Hematopoietic multipotent progenitor cell treated with erythropoietin and hydrocortisone succinate and interleukin-3 and kit ligand, for 8 days (in vitro differentiated cells): ENCODE data around the gene PLET1.

ENCODE experiments used
- DNase-seq: peaks from one replicate; pipeline ENCODE4 v3.0.0-alpha.2; 2015

PLET1 gene

DNA sequence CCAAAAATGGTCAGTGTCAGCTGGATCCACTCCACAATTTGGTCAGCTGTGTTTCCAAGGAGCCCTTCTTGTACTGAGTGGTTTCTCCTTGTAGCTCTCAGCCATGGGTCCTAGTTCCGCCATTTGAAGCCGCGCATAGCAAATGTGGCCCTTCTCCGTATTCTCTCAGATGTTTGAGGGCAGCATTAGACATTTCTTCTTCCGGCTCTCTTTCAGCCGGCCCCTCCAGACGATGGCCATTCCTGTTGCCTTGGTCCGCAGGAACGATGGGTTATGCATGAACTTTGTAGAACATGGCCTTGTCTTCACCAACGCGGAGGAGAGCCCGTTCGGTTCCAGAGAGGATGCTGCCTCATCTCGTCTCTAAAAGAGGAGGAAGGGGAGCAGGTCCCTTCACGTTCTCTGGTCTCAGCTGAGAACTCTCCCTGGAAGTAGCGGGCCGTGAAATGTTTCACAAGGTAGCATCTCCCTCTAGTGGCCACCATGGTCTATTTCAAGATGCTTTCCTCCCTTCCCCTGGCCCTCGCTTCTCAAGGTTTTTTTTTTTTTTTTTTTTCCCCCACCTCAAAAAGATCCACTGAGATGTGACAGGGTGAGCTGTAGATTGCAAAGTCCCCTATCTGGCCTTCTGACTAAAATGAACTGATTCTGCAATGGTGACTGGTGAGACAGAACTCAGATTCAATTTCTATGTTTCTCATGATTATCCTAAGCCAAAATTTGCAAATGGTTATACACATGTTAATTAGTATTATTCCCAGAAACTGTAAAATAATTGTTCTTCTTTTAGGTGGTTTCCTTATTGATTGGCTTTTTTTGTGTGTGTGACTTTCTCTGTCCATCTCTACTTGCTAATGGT is 19.8 kb upstream of the PLET1 start:
- peak; percentile 86 for DNase-seq

DNA sequence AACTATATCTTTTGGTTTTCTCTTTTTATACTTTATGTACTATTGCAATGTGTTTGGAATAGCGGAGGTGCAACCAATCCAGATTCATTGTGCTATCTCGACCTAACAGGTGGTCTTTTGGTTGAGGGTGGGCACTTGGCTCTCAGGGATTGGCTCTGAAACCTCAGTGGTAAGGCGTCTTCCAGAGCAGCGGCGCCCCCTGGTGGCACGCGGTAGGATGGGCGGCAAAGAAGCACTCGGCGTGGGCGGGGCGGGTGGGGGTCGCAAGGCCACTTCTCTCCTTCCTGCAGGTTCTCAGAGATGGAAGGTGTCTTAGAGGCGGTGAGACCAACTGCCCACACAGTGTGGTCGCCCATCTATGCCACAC is 19.2 kb upstream of the PLET1 start:
- DNase-seq: peak; percentile 65

DNA sequence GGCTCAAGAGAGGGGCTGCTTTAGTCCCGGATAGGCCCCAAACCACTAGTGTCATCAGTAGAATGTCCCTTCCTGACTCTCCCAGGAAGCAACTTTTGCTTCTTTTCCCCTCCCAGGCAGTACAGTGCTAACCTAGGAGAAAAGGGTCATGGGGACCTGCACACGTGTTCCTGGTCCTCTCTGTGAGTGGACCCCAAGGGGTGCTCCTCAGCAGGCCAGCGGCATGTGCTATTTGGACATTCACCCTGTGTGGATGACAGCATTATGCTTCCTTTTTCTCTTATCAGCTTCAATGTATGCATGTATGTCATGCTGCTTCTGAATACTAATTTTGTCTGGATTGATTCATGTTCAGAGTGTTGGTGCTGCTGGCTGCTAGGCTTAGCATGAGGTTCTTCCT is 18.1 kb upstream of the PLET1 start:
- DNase-seq: no peak

GRCh38 chr11:112277941-112278340 is 17.3 kb upstream of the PLET1 start:
- no peak for DNase-seq

GRCh38 chr11:112277029-112277428 is 16.4 kb upstream of the PLET1 start:
- no peak for DNase-seq

GRCh38 chr11:112274007-112274783 is 13.5 kb upstream of the PLET1 start:
- no peak for DNase-seq

- DNase-seq: no peak
These were observed 12.4 kb upstream of the PLET1 start for GRCh38 chr11:112273066-112273465.

DNA sequence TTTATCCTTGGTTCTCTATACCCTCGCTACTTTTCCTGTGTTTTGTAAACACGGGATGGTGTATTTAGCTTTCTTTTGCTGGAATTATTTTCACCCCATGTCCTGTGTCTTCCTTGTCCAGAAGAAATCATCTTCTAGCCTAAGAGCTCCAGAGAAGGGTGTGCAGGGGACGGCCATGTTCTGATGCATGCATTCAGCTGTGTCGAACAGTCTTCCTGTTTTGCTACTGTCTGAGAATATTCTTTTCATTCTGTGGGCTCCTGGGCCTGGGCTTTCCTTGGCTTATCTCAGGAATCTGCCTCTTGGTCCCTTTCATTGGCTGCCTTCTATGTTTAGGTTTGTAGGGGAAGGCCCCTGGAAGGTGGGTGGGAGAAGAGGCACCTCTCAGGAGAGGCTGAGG is 10.6 kb upstream of the PLET1 start:
- DNase-seq: no peak

- DNase-seq: no peak
These were observed 10.0 kb upstream of the PLET1 start for GRCh38 chr11:112270551-112271180.

DNA sequence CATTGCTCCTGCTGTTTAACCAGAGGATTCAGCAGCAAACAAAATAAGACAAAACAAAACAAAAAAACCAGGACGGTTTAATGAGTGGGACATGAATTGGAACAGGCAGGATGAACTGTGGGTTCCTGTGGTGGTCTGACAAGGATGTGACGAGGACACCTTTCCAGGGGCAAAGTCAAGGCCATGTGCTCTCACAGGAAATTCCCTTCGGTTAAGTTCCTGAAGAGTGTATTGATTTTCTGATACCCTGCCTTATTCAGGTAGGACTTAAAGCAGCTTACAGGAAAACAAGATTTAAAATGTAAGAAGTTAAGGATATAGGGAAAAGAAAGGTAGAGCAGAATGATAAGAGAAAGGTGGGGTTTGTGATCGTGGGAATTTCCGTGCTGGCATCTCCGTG is 8.5 kb upstream of the PLET1 start:
- DNase-seq: no peak

DNA sequence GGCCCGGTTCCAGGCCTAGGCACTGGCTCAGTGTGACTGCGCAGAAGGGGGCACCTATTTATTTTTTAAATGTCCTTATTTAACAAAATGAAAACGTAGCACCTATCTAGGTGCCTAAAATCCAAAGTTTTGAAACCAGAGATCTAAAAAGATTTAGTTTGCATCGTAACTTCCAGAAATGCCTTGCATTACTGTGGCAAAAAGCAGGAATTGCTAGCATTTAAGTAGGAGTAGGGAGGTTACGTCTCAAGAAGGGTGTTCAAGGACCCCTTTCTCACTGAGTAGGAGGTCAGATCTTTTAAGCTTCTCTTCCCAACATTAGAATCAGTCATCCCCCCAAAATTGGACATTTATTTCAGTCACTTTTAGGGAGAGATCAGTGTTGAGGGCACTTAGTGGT is 7.7 kb upstream of the PLET1 start:
- DNase-seq: no peak

GRCh38 chr11:112267188-112267591 is 6.5 kb upstream of the PLET1 start:
- no peak for DNase-seq

DNA sequence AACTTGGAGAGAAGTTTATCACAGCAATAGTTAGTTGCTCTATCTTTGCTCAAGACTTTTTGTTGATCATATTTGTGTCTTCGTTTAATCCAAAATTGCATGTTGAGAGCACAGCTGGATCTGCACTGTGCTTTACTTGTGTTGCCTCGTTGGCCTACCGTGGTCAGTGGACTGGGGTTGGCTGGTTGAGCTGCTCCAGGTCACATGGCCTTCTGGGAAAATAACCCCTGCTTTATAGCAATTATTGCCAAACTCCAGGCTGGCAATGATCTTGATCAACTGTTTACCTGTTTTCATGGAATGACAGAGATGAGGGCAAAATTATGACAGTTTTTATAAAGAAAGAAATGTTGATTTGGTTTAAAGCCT is 5.7 kb upstream of the PLET1 start:
- DNase-seq: no peak

GRCh38 chr11:112265659-112266409 is 5.2 kb upstream of the PLET1 start:
- no peak for DNase-seq

DNA sequence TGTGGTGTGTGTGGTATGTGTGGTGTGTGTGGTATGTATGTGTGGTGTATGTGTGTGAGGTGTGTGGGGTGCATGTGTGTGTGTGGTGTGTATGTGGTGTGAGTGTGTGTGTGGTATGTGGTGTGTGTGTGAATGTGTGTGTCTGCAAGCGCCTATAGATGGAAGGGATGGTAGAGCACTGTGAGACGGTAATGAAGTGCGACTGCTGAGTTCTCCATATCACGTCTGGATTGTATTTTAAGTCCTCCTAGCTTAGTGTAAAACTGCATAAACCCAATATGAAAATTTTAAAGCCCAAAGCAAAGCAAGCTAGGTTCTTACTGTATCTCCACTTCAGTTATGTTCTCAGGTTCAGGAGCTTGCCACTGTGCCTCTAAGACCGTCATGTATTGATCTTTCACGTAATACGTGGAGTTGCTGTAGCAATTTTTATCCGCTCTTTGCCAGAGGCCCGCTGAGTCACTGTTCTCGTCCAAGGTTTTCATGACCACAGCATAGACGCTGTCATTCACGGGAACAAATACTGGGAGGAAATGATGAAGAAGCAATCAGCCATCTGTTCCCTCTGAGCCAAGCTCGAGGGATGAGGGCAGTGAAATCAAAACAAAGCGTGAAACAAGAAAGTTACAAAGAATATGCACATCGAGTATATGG is 5.5 kb downstream of the PLET1 start:
- DNase-seq: peak; percentile 7

- DNase-seq: no peak
These were observed 6.9 kb downstream of the PLET1 start for GRCh38 chr11:112253605-112254242.

DNA sequence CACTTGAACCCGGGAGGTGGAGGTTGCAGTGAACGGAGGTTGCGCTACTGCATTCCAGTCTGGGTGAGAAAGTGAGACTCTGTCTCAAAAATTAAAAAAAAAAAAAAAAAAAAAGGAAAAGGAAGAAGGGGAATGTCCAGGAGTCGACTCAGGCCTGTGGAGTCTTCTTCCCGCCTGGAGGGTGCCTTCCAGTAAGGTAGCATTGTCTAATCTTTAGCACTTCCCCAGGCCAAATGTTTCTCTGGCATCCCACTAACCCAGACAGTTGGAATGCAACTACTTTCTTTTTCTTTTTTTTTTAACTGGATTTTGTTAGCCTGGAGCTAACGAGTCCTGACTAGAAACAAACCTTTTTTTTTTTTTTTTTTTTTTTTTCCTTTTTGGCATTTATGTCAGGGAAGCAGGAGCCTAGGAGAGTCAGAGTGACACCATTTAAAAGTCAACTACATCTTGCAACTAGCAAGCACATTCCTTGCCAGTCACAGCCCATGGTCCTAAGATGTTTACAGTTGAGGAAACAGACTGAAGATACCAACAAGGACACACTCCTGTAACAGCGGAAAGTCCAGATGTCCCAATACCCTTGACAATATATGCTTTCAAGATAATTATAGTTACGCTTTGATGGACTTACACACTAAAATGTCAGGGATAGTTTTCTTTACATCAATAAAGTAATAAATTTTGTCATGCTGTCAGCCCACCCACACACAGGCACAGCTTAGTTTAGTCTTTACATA is 10.6 kb downstream of the PLET1 start:
- DNase-seq: no peak

DNA sequence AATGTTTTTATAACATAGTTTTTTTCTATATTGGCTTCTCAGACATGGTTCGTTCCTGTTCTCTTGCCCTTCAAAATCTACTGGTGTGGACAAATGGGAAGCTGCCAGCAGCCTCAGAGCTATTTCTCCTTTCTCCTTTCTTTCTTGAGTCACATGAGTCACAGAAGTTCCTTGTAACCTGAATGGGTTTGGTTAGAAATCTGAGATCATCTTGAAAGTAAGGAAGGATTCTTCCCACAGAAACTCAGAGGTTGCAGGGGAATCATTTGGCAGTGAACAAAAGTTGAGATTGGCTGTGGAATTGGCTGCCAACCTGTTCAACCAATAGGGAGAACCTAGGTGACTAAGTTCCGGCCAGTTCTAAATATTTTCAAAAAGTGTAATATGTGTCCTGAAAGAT is 12.5 kb downstream of the PLET1 start:
- no peak for DNase-seq

- no peak for DNase-seq
These were observed 13.5 kb downstream of the PLET1 start for GRCh38 chr11:112247201-112247600.

DNA sequence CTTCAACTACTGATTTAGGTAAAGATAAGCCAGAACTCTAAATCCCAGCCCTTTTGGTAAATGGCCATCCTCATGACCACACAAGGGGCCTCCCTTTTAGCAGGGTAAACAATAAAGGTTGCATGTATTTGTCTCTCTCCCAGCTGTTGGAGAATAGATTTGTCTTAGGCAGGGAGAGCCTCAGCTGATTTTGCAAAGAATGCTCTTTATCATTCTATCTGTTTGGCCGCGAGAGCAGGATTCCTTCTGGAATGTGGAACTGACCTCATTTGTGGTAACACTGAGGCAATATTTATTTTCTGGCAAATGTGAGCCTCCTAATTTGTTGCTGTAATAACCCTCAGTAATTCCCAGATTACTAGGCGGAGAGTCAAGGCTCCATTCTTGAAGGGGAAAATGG is 19.2 kb downstream of the PLET1 start:
- no peak for DNase-seq

DNA sequence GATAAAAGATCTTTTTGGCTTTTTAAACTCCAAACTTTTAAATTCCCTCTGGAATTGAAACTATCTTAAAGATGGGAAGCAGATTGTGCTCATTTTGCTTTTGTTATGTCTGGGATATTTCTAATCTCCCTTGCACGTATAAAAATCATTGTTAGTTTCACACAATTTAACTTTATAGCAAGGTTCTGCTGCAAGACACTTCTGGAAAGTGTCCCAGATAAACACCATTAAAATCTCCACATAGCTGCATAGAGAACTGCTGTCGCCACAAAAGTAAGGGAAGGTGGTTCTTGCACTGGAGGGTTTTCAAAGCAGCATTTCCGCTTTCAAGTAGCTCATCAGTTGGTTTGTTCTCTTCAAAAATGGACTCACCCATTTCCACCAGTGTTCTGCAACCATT is 22.6 kb downstream of the PLET1 start:
- DNase-seq: no peak
